Mesothelial cell of epicardium (in vitro differentiated cells): ENCODE results near the gene MOSPD2. TPM values are rescaled to one million over a fixed set of nuclear protein-coding genes. Genes with fewer than 3 reads are reported as not detected.

Experiments used
- DNase-seq, 2 experiments: peaks; one replicate each; pipeline ENCODE4 v3.0.0; 2021; ENCODE audit warnings: low spot score in 2 of 2; ENCODE audit not compliant: unreplicated experiment in 2 of 2
- H3K27ac Mint-ChIP-seq: 2 replicates; pipeline ENCODE4 v1.8.0; 2021; ENCODE audit warnings: mixed read lengths
- H3K27me3 Mint-ChIP-seq: 2 replicates; pipeline ENCODE4 v1.8.0; 2021; ENCODE audit warnings: low read depth, mixed read lengths
- H3K36me3 Mint-ChIP-seq: 2 replicates; pipeline ENCODE4 v1.8.0; 2021; ENCODE audit warnings: mixed read lengths
- H3K4me1 Mint-ChIP-seq: 2 replicates; pipeline ENCODE4 v1.8.0; 2021; ENCODE audit warnings: mixed read lengths
- H3K4me3 Mint-ChIP-seq: 2 replicates; pipeline ENCODE4 v1.8.0; 2021; ENCODE audit warnings: mild to moderate bottlenecking, moderate library complexity, mixed read lengths
- H3K9me3 Mint-ChIP-seq: 2 replicates; pipeline ENCODE4 v1.8.0; 2021; ENCODE audit warnings: mixed read lengths
- CTCF ChIP-seq: fragments of 200-600 bp; sonication (generic); IDR thresholded peaks from one replicate; pipeline ENCODE4 v1.5.0; 2021; ENCODE audit warnings: antibody characterized with exemption; ENCODE audit not compliant: unreplicated experiment
- total RNA-seq: library from RNA; stranded (reverse); gene quantifications from 3 replicates; pipeline ENCODE4 v1.2.1, GENCODE V29; 2021

MOSPD2 gene
- total RNA-seq, 1 donor from 2014 or later = 11.8 TPM

GRCh38 chrX:14832586-14832985, 40.6 kb upstream of the MOSPD2 start:
- Mint-ChIP-seq H3K4me3 (no peak overlapping the region), H3K27me3 (no peaks in the 10 kb centered on the region), H3K9me3 (peaks cover 73% of the 10 kb centered on the region), H3K4me1 (no peaks in the 10 kb centered on the region), H3K36me3 (peaks cover 20% of the 10 kb centered on the region), H3K27ac (no peak overlapping the region)
- DNase-seq = no peak
- no peak for TF ChIP-seq CTCF

GRCh38 chrX:14837155-14837554, 36.1 kb upstream of the MOSPD2 start:
- Mint-ChIP-seq H3K4me1 (no peaks in the 10 kb centered on the region), H3K27ac (no peak overlapping the region), H3K4me3 (no peak overlapping the region), H3K9me3 (peaks cover 48% of the 10 kb centered on the region), H3K27me3 (no peaks in the 10 kb centered on the region), H3K36me3 (peaks cover 19% of the 10 kb centered on the region)
- TF ChIP-seq CTCF = no peak
- DNase-seq = no peak

- TF ChIP-seq CTCF = no peak
- Mint-ChIP-seq H3K4me1 (peaks cover 5% of the 10 kb centered on the region), H3K4me3 (no peak overlapping the region), H3K36me3 (peaks cover 2% of the 10 kb centered on the region), H3K9me3 (peaks cover 33% of the 10 kb centered on the region), H3K27me3 (no peaks in the 10 kb centered on the region), H3K27ac (no peak overlapping the region)
- DNase-seq = no peak
These were observed 29.6 kb upstream of the MOSPD2 start for GRCh38 chrX:14843666-14844065.

- no peak for TF ChIP-seq CTCF
- Mint-ChIP-seq H3K4me3 (no peak overlapping the region), H3K9me3 (peaks cover 46% of the 10 kb centered on the region), H3K27ac (no peak overlapping the region), H3K36me3 (peaks cover 9% of the 10 kb centered on the region), H3K4me1 (peaks cover 15% of the 10 kb centered on the region), H3K27me3 (no peaks in the 10 kb centered on the region)
- no peak for DNase-seq
These were observed 21.7 kb upstream of the MOSPD2 start for GRCh38 chrX:14851526-14851925.

- TF ChIP-seq CTCF = no peak
- DNase-seq = no peak
- Mint-ChIP-seq H3K27me3 (no peaks in the 10 kb centered on the region), H3K4me1 (peaks cover 7% of the 10 kb centered on the region), H3K9me3 (peaks cover 33% of the 10 kb centered on the region), H3K4me3 (no peak overlapping the region), H3K27ac (peak overlapping the region; percentile 67), H3K36me3 (peaks cover 18% of the 10 kb centered on the region)
These were observed 8.6 kb upstream of the MOSPD2 start for GRCh38 chrX:14864631-14865030.

- Mint-ChIP-seq H3K9me3 (peaks cover 33% of the 10 kb centered on the region), H3K27me3 (no peaks in the 10 kb centered on the region), H3K4me3 (no peak overlapping the region), H3K36me3 (peaks cover 18% of the 10 kb centered on the region), H3K4me1 (peaks cover 7% of the 10 kb centered on the region), H3K27ac (peak overlapping the region; percentile 57)
- no peak for DNase-seq
- no peak for TF ChIP-seq CTCF
These were observed 8.0 kb upstream of the MOSPD2 start for GRCh38 chrX:14865201-14865600.
